K562 (cell line): ENCODE results near the gene SIGLEC14. TPM values are rescaled to one million over a fixed set of nuclear protein-coding genes. Genes with fewer than 3 reads are reported as not detected.
A peak's percentile ranks its signal among the peaks of the same experiment; 100 is the strongest.

Experiments
- CBX8 ChIP-seq: fragments of 200-600 bp; sonication (generic); IDR thresholded peaks from 2 replicates; pipeline ENCODE4 v1.6.1; 2012; ENCODE audit warnings: borderline replicate concordance, mixed run types, low read depth, mild to moderate bottlenecking, moderate library complexity, mixed read lengths, low read length, control low read depth, inconsistent platforms; ENCODE audit not compliant: poor library complexity, severe bottlenecking; ENCODE audit errors: extremely low read depth
- FOXK1 ChIP-seq: sonication (generic); formaldehyde crosslinking; IDR thresholded peaks from 2 replicates; pipeline ENCODE4 v1.8.0; 2022; ENCODE audit warnings: missing genetic modification reagents, mild to moderate bottlenecking, borderline replicate concordance
- HMGN3 ChIP-seq: IDR thresholded peaks from 2 replicates; pipeline ENCODE4 v1.6.1; 2011; ENCODE audit warnings: borderline replicate concordance, low read depth, mild to moderate bottlenecking, mixed read lengths, low read length; ENCODE audit not compliant: insufficient read length; ENCODE audit errors: extremely low read depth
- KLF6 ChIP-seq: fragments of 250-450 bp; sonication (Bioruptor Pico); IDR thresholded peaks from 2 replicates; pipeline ENCODE4 v1.4.0; 2020; ENCODE audit warnings: mild to moderate bottlenecking, moderate library complexity, borderline replicate concordance
- L3MBTL2 ChIP-seq: fragments of 450-650 bp; IDR thresholded peaks from 2 replicates; pipeline ENCODE4 v1.6.1; 2016; ENCODE audit warnings: mild to moderate bottlenecking, moderate library complexity
- NELFE ChIP-seq: IDR thresholded peaks from 2 replicates; pipeline ENCODE4 v1.6.1; 2011; ENCODE audit warnings: mild to moderate bottlenecking; ENCODE audit not compliant: insufficient read depth, insufficient read length
- NEUROD1 ChIP-seq: fragments of 150-350 bp; IDR thresholded peaks from 2 replicates; pipeline ENCODE4 v1.6.1; 2014; ENCODE audit warnings: borderline replicate concordance, low read length, low read depth; ENCODE audit not compliant: partially characterized antibody
- NFIX ChIP-seq: fragments of 250-450 bp; sonication (Bioruptor Pico); IDR thresholded peaks from 2 replicates; pipeline ENCODE4 v1.4.0; 2020; ENCODE audit warnings: low read depth, mild to moderate bottlenecking, moderate library complexity
- RBM39 ChIP-seq: fragments of 200-400 bp; formaldehyde crosslinking; optimal IDR thresholded peaks from 2 replicates; pipeline ENCODE3; 2018; ENCODE audit warnings: low read depth, low read length
- ZBTB17 ChIP-seq: fragments of 450-650 bp; formaldehyde crosslinking; IDR thresholded peaks from 2 replicates; pipeline ENCODE4 v1.4.0; 2020; ENCODE audit warnings: mild to moderate bottlenecking
- ZNF146 ChIP-seq: IDR thresholded peaks from one replicate; pipeline ENCODE4 v1.6.1; 2018; ENCODE audit warnings: missing compliant biosample characterization; ENCODE audit not compliant: unreplicated experiment
- ZNF445 ChIP-seq: fragments of 250-450 bp; sonication (Bioruptor Pico); IDR thresholded peaks from 2 replicates; pipeline ENCODE4 v1.4.0; 2020; ENCODE audit warnings: low read depth, mild to moderate bottlenecking, moderate library complexity
- ZNF695 ChIP-seq: fragments of 450-650 bp; formaldehyde crosslinking; IDR thresholded peaks from 2 replicates; pipeline ENCODE4 v1.4.0; 2020; ENCODE audit warnings: mild to moderate bottlenecking, moderate library complexity
- ZNF764 ChIP-seq: fragments of 250-450 bp; sonication (Bioruptor Pico); IDR thresholded peaks from 2 replicates; pipeline ENCODE4 v1.4.0; 2020; ENCODE audit warnings: low read depth, mild to moderate bottlenecking, moderate library complexity
- ZNF780A ChIP-seq: fragments of 250-450 bp; sonication (Bioruptor Pico); IDR thresholded peaks from 2 replicates; pipeline ENCODE4 v1.5.0; 2021; ENCODE audit warnings: mild to moderate bottlenecking
- polyA plus RNA-seq, 8 experiments: library from polyadenylated mRNA; depleted of rRNA in 4 of 8; stranded (reverse) in 5 of 8; unstranded in 3 of 8; fragments of >200 nt; fragmentation: Nextera tagmentation in 2 of 8; fragmentation: Illumina TruSeq in 1 of 8; extraction: Ambion mirVana in 2 of 8; extraction: Trizol in 1 of 8; gene quantifications; 2 replicates each; pipeline versions ENCODE4 v1.2.1 to v1.2.3, GENCODE V29; 2011 to 2014; ENCODE audit warnings: inconsistent platforms in 1 of 8, missing spikeins in 1 of 8
- total RNA-seq, 7 experiments: library from RNA; depleted of rRNA in 6 of 7; stranded (reverse); fragments of >200 nt in 6 of 7; fragmentation: Illumina TruSeq in 2 of 7; extraction: Trizol in 2 of 7; gene quantifications; 2 replicates each; pipeline versions ENCODE4 v1.2.1 to v1.2.3, GENCODE V29; 2011 to 2021; ENCODE audit warnings: low replicate concordance in 1 of 7
- TF ChIP-seq, protein P1 (sequence below): fragments of 250-450 bp; sonication (Bioruptor Pico); IDR thresholded peaks from 2 replicates; pipeline ENCODE4 v1.4.0; 2020; ENCODE audit warnings: mild to moderate bottlenecking, moderate library complexity, borderline replicate concordance
- TF ChIP-seq, protein P2 (sequence below): fragments of 450-650 bp; conservative IDR thresholded peaks from 2 replicates; pipeline ENCODE4 v1.6.1; 2016; ENCODE audit warnings: missing genetic modification characterization, low read depth, mild to moderate bottlenecking, missing compliant biosample characterization, moderate library complexity
- TF ChIP-seq, protein P3 (sequence below), 2 experiments: IDR thresholded peaks; 2 replicates each; pipeline ENCODE4 v1.6.1; 2012; ENCODE audit warnings: improper control_type of control experiment in 2 of 2, low read depth in 2 of 2, low read length in 2 of 2, borderline replicate concordance in 1 of 2
- TF ChIP-seq, protein P4 (sequence below): fragments of 450-650 bp; IDR thresholded peaks from 2 replicates; pipeline ENCODE4 v1.6.1; 2018; ENCODE audit warnings: mild to moderate bottlenecking, low read depth; ENCODE audit not compliant: partially characterized antibody

SIGLEC14 gene
- total and polyA plus RNA-seq, 9 of the 15 experiments (the other 6 are each of a cell fraction or from before 2014, with no cell fraction given) = not detected

DNA sequence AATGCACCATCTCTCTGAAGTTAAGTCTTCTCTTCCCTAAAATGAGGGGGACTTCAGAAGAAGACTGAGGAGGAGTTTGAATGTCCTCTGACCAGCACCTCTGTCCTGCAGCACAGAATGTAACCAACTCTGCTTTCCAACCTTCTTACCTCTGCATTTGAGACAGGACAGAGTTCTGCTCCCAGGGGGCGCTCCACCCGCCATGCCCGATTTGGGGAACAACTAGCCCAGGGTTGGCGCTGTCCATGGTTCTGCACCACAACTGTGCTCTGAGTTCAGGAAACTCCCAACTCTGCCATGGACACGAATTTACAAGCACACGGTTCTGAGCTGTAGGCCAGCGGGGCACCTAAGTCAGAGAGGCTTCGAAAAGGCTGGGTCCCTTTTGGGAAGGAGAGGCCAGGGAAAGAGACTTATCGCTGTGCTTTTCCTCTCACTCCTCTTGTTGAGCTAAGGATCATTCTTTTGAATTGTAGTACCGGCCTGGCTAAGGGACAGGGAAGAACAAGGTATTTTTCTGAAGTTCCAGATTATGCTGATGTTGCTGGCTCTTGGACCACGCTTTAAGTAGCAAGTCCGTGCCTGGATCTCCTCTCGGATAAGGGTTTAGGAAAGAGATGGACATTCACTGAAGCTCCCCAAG lies 38.6 kb downstream of the SIGLEC14 start (continued):
- no peak for TF ChIP-seq ZNF780A
- TF ChIP-seq CBX8 = no peak
- TF ChIP-seq ZNF764 (CRISPR knock-in tag) = no peak
- TF ChIP-seq ZNF445 (CRISPR knock-in tag) = no peak
- peak; percentile 30 for TF ChIP-seq RBM39
- TF ChIP-seq ZBTB17 (CRISPR knock-in tag) = no peak
- TF ChIP-seq, protein P1, sequence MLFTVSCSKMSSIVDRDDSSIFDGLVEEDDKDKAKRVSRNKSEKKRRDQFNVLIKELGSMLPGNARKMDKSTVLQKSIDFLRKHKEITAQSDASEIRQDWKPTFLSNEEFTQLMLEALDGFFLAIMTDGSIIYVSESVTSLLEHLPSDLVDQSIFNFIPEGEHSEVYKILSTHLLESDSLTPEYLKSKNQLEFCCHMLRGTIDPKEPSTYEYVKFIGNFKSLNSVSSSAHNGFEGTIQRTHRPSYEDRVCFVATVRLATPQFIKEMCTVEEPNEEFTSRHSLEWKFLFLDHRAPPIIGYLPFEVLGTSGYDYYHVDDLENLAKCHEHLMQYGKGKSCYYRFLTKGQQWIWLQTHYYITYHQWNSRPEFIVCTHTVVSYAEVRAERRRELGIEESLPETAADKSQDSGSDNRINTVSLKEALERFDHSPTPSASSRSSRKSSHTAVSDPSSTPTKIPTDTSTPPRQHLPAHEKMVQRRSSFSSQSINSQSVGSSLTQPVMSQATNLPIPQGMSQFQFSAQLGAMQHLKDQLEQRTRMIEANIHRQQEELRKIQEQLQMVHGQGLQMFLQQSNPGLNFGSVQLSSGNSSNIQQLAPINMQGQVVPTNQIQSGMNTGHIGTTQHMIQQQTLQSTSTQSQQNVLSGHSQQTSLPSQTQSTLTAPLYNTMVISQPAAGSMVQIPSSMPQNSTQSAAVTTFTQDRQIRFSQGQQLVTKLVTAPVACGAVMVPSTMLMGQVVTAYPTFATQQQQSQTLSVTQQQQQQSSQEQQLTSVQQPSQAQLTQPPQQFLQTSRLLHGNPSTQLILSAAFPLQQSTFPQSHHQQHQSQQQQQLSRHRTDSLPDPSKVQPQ (CRISPR knock-in tag) = no peak
- no peak for TF ChIP-seq NELFE
- TF ChIP-seq, protein P2, sequence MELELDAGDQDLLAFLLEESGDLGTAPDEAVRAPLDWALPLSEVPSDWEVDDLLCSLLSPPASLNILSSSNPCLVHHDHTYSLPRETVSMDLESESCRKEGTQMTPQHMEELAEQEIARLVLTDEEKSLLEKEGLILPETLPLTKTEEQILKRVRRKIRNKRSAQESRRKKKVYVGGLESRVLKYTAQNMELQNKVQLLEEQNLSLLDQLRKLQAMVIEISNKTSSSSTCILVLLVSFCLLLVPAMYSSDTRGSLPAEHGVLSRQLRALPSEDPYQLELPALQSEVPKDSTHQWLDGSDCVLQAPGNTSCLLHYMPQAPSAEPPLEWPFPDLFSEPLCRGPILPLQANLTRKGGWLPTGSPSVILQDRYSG (tag) = no peak
- TF ChIP-seq NEUROD1 = peak; percentile 27
- TF ChIP-seq, protein P3, sequence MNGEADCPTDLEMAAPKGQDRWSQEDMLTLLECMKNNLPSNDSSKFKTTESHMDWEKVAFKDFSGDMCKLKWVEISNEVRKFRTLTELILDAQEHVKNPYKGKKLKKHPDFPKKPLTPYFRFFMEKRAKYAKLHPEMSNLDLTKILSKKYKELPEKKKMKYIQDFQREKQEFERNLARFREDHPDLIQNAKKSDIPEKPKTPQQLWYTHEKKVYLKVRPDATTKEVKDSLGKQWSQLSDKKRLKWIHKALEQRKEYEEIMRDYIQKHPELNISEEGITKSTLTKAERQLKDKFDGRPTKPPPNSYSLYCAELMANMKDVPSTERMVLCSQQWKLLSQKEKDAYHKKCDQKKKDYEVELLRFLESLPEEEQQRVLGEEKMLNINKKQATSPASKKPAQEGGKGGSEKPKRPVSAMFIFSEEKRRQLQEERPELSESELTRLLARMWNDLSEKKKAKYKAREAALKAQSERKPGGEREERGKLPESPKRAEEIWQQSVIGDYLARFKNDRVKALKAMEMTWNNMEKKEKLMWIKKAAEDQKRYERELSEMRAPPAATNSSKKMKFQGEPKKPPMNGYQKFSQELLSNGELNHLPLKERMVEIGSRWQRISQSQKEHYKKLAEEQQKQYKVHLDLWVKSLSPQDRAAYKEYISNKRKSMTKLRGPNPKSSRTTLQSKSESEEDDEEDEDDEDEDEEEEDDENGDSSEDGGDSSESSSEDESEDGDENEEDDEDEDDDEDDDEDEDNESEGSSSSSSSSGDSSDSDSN (IDR thresholded peaks at IDR 0.05; ENCODE audit: borderline replicate concordance in 1 of 2, low read depth in 2 of 2, low read length in 2 of 2) = no peak
- TF ChIP-seq KLF6 = no peak
- TF ChIP-seq L3MBTL2 = no peak
- TF ChIP-seq HMGN3 = no peak
- TF ChIP-seq, protein P4, sequence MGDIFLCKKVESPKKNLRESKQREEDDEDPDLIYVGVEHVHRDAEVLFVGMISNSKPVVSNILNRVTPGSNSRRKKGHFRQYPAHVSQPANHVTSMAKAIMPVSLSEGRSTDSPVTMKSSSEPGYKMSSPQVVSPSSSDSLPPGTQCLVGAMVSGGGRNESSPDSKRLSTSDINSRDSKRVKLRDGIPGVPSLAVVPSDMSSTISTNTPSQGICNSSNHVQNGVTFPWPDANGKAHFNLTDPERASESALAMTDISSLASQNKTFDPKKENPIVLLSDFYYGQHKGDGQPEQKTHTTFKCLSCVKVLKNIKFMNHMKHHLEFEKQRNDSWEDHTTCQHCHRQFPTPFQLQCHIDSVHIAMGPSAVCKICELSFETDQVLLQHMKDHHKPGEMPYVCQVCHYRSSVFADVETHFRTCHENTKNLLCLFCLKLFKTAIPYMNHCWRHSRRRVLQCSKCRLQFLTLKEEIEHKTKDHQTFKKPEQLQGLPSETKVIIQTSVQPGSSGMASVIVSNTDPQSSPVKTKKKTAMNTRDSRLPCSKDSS = no peak
- TF ChIP-seq ZNF146 (CRISPR knock-in tag) = no peak
- peak; percentile 89; the same call in 1 of the 2 replicates for TF ChIP-seq FOXK1 (CRISPR knock-in tag)
- no peak for TF ChIP-seq ZNF695
- no peak for TF ChIP-seq NFIX
